Vagina (tissue), 2 donors: Measurements from ENCODE around the gene SEPTIN8.

Source experiments
- CTCF ChIP-seq, 3 experiments: fragments of 450-650 bp in 2 of 3; fragments of 200-600 bp in 1 of 3; sonication (generic) in 1 of 3; IDR thresholded peaks; one replicate each; pipeline ENCODE4 v1.5.1; 2017 to 2019; ENCODE audit warnings: antibody characterized with exemption in 3 of 3, mild to moderate bottlenecking in 2 of 3, moderate library complexity in 2 of 3
- POLR2A ChIP-seq, 2 donors: fragments of 450-650 bp; IDR thresholded peaks; one replicate each; pipeline ENCODE4 v1.6.1; 2017; ENCODE audit warnings: antibody characterized with exemption in 2 of 2, mild to moderate bottlenecking in 2 of 2, moderate library complexity in 2 of 2
- POLR2AphosphoS5 ChIP-seq, 2 donors: sonication (generic); formaldehyde crosslinking; IDR thresholded peaks; one replicate each; pipeline ENCODE4 v1.9.0; 2017; ENCODE audit warnings: antibody characterized with exemption in 2 of 2, mild to moderate bottlenecking in 2 of 2, low read depth in 1 of 2; ENCODE audit not compliant: insufficient read depth in 1 of 2

GRCh38 chr5:132759114-132760048 is 17.7 kb downstream of the SEPTIN8 start:
- TF ChIP-seq POLR2A (IDR thresholded peaks at IDR 0.05), result no peak
- no peak for TF ChIP-seq CTCF (IDR thresholded peaks at IDR 0.05)
- no peak for TF ChIP-seq POLR2AphosphoS5 (IDR thresholded peaks at IDR 0.05; ENCODE audit: insufficient read depth in 1 of 2, low read depth in 1 of 2)
